ENCODE data around the gene YIF1A.

- TF ChIP-seq CTCF (IDR thresholded peaks at IDR 0.05; ENCODE audit: borderline replicate concordance, extremely low read depth, low read length, poor library complexity, severe bottlenecking) (no peak), EZH2 (IDR thresholded peaks at IDR 0.05; ENCODE audit: borderline replicate concordance, low read depth, low read length, severe bottlenecking) (no peak)
Measured at GRCh38 chr11:66293352-66293751, 4.4 kb upstream of the YIF1A start.

All from DND-41 (cell line).